ENCODE data around the gene TUBB1.
"Not testable (repeated sequence)": the region's sequence is repeated elsewhere in the genome, so short reads cannot be mapped to it uniquely, and the experiment has no call there.

Gene TUBB1

DNA sequence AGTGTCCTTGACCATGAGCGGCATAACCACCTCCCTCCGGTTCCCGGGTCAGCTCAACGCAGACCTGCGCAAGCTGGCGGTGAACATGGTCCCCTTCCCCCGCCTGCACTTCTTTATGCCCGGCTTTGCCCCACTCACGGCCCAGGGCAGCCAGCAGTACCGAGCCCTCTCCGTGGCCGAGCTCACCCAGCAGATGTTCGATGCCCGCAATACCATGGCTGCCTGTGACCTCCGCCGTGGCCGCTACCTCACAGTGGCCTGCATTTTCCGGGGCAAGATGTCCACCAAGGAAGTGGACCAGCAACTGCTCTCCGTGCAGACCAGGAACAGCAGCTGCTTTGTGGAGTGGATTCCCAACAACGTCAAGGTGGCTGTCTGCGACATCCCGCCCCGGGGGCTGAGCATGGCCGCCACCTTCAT, 4.9 kb downstream of the TUBB1 start:
- no peak for DNase-seq

DNA sequence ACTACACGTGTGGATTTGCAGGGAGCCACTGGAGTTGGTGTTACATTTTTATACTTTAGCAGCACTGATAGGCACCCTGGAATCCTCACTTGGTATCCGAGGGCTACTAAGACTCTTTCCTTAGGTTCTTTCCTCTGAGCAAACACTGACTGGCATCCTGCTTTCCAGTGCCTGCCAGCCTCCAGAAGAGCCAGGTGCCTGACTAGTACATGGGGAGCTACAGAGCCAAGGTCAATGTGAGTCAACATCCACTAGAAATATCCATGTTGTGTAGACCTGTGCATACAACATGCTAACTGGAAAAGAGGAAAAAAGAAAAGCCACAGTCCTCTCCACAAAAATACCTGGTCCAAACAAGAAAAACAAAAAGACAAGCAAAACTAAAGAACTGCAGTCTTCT, 5.9 kb downstream of the TUBB1 start:
- no peak for DNase-seq

DNA sequence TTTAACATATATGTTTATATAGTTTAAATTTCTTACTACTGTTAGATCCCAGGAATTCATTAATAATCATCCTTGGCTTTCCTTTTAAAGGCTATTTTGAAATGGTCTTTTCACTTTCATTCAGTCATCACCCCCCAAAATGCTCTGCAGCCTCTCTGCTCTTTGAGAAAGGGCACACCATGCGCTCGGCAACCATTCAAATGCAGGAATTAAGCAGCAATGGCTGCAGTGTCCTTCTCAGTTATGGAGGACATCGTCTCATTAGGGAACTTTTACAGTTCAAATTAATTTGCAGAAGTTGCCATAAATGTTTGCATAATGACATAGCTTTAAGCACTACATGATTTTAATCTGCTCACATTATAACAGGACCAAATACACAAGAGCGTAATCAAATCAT, 6.3 kb downstream of the TUBB1 start:
- DNase-seq = no peak

DNA sequence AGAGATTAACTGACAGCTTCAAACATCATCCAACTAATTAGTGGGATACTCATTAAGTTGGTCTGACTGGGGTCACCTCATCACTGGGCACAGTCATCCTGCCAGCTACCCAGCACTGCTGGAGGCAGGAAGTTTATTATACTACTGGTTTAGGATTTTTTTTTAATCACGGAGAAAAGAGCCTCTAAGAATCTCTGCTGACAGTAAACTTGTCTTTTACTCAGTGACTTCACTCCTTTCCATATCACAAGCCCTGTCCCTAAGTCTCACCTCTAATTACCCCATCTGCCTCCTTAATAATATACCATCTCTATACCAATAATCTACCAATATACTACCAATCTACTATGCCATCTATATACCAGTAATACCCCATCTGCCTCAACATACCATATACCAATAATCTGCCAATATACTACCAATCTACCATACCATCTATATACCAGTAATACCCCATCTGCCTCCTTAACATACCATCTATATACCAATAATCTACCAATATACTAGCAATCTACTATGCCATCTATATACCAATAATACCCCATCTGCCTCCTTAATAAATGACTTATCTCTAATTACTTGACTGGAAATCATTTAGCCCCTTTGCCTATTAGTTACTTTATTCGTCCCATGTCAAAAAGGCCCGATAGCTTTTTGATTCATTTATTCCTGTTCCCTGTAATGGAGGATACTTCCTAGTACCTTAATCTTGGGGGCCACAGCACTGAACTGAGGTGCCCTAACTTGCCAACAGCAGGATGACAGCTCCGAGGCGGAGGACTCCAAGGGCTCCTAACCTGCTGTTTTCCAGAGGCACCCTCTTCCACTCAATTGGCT, 7.9 kb downstream of the TUBB1 start:
- DNase-seq = no peak

DNA sequence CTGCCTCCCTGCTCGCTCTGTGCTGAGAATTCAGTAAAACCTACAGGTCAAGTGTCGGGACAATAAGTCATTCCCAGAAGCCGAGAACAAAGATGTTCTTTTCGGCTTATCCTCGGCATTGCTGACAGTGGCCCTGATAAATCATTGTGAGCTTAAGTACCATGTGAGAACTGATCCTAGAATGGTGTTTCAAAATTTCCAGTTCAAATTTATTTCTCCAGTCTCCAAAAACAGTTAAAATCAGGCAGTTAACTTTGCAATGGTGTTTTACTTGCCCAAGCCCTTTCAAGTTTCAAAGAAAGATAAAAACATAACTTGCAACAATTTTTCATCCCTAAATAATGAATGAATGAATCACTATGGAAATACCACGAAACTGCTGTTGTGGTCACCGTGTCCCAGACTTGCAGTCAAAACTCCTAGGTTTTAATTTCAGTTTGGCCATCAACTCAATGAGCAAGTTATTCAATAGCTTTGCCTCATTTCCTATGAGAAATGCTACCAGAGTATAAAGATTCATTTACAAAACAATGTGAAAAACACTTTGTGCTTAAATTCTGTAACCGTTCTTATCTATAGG, 8.6 kb downstream of the TUBB1 start:
- DNase-seq = no peak

DNA sequence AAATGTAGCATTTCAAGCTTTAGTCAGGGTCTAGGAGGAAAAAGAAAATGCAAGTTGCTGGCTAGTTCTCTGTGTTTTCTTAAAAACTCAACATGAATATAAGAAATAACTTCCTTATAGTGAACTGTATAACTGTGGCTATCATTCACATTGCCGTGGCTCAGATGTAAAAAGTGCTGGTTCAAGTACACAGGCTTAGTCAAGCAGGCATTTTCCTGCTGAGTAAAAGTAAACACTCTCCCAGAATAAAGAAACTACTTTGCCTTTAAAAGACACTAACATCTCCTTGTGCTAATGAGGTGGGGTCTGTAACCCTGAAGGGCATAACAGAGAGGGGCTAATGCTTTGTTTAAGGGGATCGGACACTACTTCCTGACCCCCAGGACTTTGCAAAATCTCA, 9.6 kb downstream of the TUBB1 start:
- DNase-seq = no peak

DNA sequence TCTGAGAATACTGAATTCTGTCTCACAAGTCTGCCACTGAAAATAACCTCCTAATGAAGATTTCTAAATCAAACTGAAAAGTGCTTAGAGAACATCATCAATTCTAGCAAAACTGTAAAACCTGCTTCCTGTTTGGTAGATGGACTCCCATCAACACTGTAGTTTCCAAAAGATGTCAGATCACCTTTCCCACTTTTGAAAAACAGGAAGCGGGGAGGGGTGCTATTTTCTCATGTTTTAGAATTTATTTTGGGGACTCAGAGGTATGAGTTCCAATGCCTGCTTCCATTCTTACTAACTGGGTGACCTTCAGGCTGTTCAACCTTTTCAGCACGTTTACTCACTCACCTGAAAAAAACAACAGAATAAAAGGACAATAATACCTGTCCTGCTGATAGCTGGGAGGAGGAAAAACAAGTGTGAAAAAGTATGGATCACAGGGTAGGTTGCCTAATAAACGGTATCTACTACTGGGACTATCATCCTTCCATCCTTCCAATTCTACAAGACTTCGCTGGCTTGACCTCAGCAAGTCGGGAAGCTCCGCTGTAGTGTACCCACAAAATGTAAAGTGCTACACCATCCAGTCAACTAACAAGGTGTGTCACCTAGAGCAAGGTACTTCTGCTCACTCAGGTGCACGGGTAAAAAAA, 11.8 kb downstream of the TUBB1 start:
- DNase-seq = peak in 1 of 2 experiments; percentile 32

DNA sequence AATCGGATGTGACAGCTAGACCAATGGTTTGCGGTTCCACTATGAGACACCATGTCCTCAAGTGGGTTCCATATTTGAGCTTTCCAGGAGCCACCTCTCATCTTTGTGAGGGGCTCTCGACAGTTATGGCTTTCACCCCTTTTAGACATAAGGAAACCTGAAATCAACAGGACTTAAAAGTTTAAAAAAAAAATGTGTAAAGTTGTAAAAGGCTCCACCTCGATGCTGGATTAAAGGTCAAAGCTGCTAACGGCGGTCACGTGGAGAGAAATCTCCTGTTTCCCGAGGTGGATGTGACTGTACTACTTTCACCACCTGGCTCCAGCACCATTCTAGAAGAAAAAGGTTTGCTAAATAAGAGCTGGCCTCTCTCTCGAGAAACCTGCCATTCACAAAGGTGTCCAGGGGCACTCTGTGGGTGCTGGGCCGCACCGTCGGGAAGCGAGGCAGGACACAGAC, 12.4 kb downstream of the TUBB1 start:
- DNase-seq = no peak

DNA sequence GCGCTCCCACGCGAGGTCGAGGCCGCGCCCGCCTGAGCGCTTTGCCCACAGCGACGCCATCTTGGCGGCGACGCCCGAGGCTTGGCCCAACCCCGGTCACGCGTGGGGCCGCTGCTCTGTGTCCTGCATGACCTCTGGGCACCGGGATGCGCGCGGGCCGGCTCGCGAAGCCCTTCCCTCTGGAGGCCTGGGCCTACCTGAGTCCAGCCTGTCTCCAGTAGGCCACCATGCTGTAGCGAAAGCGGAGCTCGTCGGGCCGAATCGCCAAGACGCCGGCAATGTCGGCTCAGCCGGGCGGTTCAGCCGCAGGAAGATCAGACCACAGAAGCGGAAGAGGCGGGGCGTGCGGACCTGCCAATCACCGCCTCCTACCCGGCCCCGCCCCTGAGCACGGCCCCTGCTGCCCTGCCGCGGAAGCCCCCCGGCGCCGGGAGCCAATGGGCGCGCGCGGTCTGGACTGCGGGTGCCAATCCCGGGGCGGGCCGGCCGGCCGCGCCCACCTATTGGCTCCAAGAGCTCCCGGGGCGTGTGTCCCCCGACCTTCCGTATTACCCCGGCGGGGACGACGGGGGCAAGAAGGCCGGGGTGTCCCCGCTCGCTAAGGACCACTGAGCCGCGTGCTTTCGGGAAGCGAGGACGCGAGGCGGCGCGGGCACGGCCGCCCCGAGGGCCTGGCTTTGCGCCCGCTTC, 12.9 kb downstream of the TUBB1 start, which contains the start of gene ATP5F1E:
TSS of gene ATP5F1E (minus strand) at position 313 of the 690 bp plus-strand sequence. CDS start at position 229, 84 bp downstream.
- peak; percentile 95 for DNase-seq

DNA sequence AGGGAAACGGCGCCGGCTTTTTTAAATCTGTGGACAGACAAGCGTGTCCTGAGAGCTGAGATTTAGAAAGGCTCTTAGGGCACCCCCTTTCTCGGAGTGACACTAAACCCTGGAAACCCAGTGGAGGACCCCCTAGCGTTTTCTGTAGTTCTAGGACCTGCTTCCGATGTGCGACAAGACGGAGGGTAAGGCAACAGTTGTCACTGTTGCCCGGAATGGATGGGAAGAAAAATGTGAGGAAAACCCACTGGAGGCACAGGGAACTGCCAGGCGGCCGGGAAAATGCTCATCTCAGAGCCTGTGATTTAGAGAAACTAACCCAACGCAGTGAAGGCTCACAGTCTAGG, 13.5 kb downstream of the TUBB1 start:
- peak; percentile 63 to 79 for DNase-seq

DNA sequence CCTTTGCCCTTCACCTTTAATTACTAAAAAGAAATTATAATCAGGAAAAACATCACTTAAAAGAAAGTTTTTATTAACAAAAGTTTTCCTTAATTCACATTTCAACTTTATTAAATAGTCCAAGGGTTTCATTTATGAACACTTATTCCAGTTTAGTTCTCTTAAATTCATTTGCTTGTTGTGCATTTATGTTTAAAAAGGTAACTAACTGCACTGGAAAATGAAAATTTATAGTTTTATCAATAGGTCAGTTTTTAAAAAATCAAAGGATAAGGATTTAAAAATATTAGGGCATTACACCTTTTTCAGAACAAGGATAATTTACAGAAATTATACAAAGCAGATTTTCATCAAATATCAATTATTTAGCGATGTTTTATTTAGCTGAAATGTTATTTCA, 13.9 kb downstream of the TUBB1 start:
- no peak for DNase-seq

DNA sequence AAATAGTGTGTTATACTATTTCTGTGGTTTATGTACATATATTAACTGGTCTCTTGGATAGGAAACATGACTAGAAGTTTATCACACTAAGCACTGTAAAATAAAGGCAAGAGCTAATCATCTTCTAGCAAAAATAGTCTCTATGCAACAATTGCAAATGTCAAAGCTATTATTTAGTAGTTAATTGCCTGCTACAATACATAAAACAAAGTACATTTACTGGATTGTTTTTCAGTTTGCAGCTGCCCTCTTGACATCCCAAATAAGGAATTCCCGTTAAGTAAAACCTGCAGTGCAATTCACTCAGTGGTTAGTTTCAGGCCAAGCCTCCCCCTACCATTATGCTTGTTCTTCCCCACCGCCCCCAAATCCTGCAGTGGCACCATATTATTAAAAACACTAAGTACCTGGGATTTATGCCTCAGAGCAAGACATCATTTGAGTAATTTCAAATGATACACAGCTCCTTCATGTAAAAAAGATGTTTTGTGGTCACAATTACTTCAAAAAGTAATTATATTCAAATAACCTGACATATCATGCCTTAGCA, 14.5 kb downstream of the TUBB1 start:
- DNase-seq = peak in 1 of 2 experiments; percentile 20

DNA sequence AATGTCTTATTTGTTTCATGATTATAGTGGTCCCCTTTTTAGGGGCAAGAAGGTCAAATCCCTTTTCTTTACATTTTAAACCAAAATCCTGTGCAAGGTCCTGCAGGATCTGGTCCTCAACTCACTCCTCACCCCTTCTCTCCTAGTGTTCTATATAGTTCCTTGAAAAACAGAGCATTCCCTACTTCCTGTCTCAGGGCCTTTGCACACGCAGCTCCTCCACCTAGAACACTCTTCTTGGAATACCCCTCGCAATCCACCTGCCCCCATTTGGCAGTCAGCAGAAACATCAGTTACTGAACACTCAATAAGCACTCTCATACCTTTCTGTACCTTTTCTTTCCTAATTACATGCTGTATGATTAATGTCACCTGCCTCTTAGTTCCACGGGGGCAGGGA, 16.2 kb downstream of the TUBB1 start:
- no peak for DNase-seq

DNA sequence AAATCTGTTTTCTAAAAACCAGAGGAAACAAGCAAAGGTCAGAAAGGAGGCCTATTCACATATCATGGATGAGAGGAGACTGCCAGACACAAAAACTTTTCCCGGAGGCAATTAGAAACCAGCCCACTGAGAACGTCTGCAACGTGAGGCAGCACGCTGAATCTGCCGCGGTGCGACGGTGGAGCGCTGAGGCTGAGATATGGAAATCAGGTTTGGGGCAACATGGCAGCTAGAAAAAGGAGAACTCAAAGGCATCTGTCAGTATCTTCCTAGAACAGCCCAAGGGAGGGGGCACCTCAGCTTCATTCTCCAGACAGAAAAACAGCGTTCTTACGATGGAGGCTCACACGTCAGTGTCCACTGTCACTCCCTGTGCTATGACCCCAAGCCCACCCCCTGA, 18.2 kb downstream of the TUBB1 start:
- no peak for DNase-seq

DNA sequence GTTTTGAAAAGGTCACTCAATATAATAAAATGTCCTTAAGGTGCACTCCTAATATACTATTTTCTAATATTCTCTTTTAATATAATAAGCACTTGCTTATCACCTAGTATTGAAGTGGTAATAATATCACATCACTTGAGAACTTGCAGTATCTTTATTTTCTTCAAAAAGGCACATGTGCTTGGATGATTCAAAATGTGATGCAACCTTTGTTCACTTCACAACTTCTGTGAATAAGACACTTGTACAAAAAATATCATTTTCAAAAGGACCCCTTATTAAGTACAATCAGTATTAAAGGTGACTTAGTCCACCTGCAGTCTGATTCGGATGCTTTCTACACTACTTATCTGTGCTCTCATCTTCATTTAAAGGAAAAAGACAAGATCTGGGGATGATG, 20.0 kb downstream of the TUBB1 start:
- no peak for DNase-seq

DNA sequence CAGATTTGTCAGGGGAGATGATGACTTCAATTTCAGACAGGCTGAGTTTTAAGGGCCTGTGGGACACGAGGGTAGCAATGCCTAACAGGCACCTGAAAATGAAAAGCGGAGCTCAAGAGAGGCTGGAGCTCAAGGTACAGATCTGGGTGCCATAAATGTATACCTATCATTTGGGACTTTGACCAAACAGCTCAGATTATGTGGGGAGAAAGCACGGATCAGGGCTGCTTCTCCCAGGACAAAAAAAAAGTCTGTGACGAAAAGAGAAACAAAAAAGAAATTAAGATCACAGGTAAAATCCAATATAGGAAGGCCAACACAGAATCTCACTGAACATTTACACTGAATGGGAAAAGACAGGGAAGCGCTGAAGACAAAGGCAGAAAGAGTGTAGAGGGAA, 21.4 kb downstream of the TUBB1 start:
- DNase-seq = no peak

DNA sequence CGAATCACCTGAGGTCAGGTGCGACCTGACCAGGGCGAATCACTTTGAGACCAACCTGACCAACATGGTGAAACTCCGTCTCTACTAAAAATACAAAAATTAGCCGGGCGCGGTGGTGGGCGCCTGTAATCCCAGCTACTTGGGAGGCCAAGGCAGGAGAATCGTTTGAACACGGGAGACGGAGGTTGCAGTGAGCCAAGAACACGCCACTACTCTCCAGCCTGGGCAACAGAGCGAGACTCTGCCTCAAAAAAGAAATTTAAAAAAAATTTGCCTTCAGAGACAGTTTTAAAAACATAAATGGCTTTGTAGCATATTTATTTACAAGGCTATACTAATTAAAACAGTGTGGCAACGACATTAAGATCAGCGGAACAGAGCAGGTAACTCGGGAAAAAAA, 22.3 kb downstream of the TUBB1 start:
- not testable (repeated sequence) for DNase-seq

DNA sequence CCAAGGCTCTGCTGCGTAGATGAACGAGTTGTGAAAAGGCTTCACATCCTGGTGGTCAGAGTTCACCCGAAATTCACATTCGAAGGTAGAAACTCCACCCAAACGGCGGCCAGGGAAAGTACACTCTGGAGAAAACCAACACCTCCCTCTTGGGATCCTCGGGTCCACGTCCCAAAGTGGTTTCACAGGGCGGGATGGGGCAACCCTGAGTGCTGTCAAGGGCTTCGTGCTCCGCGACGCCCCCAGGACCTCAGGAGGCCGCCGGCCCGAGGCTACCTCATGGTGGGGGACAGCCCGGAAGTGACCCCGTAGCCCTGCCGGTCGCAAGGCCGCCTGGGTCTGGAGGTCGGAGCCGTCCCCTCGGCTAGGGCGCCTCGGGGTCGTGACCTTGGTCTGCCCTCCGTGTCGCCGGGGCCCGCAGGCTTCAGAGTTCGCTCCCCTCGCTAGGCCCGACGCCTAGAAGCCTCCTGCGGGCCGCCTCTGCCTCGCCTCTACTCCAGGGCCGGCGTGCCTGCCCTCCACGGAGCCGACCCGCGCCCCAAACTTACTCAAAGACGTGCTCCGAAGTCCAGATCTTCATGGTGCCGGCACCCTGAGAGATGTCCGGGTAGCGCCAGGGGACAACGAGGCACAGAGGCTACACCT, 23.0 kb downstream of the TUBB1 start, which contains the start of gene PRELID3B:
TSS of gene PRELID3B (minus strand) at position 636 of the 645 bp plus-strand sequence. CDS start at position 580, 56 bp downstream.
- no peak for DNase-seq

DNA sequence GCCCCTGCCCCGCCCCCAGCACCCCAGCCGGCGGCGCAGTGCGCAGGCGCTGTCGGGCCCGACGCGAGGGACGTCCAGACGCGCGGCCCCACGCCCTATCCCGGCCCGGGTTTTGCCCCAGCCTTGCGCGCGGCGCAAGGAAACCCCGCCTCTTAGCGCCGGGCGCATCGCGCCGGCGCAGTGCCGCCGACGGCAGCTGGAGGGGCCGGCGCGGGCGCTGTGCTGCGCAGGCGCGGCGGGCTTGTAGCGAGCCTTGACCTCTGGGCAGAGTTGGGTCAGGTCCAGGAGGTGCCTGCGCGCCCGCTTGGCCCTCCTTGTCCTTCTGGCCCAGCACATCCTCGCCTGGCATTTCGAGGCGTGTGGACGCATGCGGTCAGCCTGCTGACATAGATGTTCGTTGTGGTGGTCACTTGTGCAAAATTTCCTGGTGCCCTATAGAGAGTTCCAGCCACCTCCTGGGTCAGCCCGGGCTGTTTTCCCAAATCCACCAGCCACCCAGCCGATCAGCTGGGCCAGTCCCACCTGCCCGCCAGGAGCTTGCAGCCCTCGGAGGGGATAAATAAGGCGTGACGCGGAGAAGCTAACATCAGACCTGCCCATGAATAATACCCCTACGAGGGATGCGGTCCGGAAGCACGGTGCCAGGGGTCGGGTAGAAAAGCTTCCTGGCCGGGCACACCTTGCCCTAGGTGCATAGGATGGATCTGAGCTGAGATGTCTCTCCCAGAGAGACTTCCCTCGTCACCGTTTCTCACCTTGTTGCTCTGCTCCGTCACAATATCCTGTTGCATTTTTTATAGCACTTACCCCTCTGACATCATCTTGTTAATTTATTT, 23.8 kb downstream of the TUBB1 start:
- peak; percentile 89 to 91 for DNase-seq

DNA sequence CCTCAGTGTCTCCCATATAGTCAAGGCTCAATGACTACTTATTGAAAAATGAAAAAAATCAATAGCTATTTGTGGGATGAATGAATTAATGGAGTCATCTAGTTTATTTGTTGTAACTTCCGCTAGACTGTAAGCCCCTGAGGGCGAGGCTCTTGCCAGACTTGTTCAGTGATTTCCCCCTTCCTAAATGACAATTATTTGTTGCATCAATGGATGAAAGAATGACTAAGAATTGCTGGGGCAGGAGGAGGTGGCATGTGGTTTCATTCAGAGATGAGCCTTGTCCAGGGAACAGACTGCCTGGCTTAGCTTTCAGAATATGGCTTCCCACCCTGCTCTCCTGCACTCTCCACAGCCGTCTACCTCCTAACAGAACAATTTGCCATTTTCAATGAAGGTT, 24.5 kb downstream of the TUBB1 start:
- no peak for DNase-seq

DNA sequence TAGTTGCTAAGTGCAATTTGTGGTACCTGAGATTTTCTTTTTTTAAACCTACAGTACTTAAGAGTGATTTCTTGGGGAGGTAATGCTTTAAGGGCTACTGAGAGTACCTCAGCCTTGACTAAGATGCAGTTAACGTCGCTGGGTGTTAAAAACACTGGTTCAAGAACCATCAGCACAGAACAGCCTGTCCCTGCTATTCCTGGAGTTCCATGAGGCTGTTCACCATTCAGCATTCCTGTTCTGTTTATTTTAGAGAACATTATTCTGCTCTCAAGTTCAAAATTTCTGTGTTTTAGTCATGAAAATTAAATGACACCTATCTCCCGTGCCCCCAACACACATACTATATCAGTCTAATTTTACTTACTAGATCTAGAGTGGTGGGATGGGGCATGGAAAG, 25.1 kb downstream of the TUBB1 start:
- DNase-seq = no peak

Measured in NCI-H2081 (cell line).